ENCODE results near the gene PLN. TPM values are rescaled to one million over a fixed set of nuclear protein-coding genes. Genes with fewer than 3 reads are reported as not detected.

PLN gene
- total and polyA plus RNA-seq, 12 donors, result 0.33 to 11.2 (median 6.0) TPM

DNA sequence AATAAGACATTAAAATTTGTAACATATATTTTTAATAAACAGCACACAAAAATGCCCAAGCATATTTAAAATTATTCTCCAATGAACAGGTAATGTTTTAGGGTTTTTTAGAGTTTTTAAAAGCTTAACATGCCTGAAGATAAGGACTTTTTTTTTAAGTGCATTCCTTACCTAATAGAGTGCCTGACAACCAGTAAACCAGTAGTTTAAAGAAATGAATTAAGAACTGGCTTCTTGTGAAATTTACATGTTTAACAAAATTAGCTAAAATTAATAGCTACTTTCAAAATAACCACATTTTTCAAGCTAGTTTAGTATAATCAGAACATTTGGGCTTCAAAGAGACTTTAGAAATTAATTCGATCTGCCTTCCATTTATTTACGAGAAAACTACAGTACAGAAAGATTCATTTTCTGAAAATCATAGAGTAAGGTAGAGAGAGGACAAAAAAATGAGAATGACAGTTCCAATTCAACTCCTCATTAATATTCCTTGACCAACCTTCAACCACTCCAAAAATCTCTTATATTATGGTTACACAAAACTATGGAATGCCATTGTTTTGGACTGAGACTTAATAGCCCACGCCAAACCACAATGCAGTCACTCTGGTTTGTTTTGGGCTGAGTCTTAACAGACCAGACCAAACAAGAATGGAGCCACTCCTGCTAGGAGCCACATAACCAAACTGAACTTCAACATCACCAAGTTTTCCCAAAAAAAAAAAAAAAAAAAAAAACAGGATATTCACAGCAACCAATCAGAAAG is 5.7 kb upstream of the PLN start:
- peaks cover 0 to 18% of the 10 kb centered on the region in 2 donors for H3K4me1 ChIP-seq (replicated peaks in 1 of 2)
- H3K27ac ChIP-seq, result no peak overlapping the region
- no peak for DNase-seq
- intact Hi-C loops (cut with DNase I), result no loop called here
- WGBS, 4 donors, result 97 to 99% (median 97%) methylated on average over 3 of the region's 3 CpGs
- H3K27me3 ChIP-seq, result no peaks in the 10 kb centered on the region
- no peaks in the 10 kb centered on the region for H3K36me3 ChIP-seq (replicated peaks in 1 of 2)
- no peak overlapping the region for H3K4me3 ChIP-seq
- TF ChIP-seq, protein P1, sequence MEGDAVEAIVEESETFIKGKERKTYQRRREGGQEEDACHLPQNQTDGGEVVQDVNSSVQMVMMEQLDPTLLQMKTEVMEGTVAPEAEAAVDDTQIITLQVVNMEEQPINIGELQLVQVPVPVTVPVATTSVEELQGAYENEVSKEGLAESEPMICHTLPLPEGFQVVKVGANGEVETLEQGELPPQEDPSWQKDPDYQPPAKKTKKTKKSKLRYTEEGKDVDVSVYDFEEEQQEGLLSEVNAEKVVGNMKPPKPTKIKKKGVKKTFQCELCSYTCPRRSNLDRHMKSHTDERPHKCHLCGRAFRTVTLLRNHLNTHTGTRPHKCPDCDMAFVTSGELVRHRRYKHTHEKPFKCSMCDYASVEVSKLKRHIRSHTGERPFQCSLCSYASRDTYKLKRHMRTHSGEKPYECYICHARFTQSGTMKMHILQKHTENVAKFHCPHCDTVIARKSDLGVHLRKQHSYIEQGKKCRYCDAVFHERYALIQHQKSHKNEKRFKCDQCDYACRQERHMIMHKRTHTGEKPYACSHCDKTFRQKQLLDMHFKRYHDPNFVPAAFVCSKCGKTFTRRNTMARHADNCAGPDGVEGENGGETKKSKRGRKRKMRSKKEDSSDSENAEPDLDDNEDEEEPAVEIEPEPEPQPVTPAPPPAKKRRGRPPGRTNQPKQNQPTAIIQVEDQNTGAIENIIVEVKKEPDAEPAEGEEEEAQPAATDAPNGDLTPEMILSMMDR (IDR thresholded peaks at IDR 0.05), result no peak
- no peak for TF ChIP-seq POLR2A (IDR thresholded peaks at IDR 0.05)
- no peaks in the 10 kb centered on the region for H3K9me3 ChIP-seq (replicated peaks in 1 of 3)

DNA sequence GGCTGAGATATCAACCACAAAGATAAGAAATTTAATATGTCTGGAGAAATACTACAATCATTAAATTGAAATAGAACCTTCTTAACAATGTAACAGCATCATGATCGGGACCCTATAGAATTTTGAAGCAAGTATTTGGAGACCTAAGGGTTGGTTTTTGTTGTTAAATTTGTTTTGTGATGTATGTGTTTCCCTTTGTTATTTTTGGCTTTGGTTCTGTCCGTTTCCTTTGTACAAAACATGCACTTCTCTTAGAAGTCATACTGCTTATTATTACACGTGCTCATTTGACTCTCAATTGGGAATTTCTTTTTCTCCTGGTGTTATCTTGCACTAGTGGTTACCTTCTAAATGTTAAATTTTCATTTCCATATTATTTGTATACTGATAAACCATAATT is 4.0 kb upstream of the PLN start:
- no peaks in the 10 kb centered on the region for H3K36me3 ChIP-seq (replicated peaks in 1 of 2)
- 71 to 79% (median 77%) methylated on average over 3 of the region's 3 CpGs for WGBS, 4 donors
- peaks cover 0 to 15% of the 10 kb centered on the region in 2 donors for H3K4me1 ChIP-seq (replicated peaks in 1 of 2)
- H3K27me3 ChIP-seq, result no peaks in the 10 kb centered on the region
- no peak overlapping the region for H3K27ac ChIP-seq
- no peak overlapping the region for H3K4me3 ChIP-seq
- no peak for TF ChIP-seq POLR2A (IDR thresholded peaks at IDR 0.05)
- TF ChIP-seq, protein P1 (IDR thresholded peaks at IDR 0.05), result no peak
- no peak for DNase-seq
- H3K9me3 ChIP-seq (replicated peaks in 1 of 3), result no peaks in the 10 kb centered on the region
- intact Hi-C loops (cut with DNase I), result no loop called here

DNA sequence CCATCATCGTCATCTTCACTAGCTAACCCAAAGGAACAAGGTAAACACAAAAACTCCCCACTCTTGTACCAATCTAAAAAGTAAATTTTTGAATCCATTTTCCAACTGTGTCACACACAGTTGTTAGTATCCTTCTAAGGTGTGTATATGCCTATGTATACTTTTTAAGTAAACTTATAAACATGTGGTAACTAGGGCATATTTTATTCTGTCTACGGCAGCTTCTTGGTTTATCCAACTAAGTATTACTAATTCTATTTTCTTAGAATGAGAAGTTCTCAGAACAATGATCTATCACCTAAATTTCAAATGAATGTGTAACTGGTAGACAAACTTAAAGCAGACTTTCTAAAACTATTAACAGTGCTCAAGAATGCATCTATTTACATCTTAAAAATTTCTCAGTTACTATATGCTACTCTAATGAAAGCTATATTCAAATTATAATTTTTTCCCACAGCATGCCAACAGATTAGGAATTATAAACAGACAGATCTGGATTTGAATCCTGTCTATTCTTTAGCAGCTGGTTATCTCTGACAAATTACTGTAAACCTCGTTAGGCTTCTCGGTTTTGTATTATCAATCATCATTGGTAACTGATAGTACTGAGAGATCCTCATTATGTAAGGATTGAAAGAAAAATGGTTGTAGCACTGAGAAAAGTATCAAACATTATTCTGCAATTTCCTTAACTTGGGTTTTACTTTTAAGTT is 1.8 kb upstream of the PLN start:
- H3K27me3 ChIP-seq, result no peaks in the 10 kb centered on the region
- 63 to 75% (median 72%) methylated on average over 4 of the region's 4 CpGs for WGBS, 4 donors
- H3K27ac ChIP-seq, result no peak overlapping the region
- H3K4me1 ChIP-seq (replicated peaks in 1 of 2), result peaks cover 7 to 23% of the 10 kb centered on the region in 2 donors
- H3K4me3 ChIP-seq, result no peak overlapping the region
- DNase-seq, result no peak
- intact Hi-C loops (cut with DNase I), result no loop called here
- no peaks in the 10 kb centered on the region for H3K36me3 ChIP-seq (replicated peaks in 1 of 2)
- no peak for TF ChIP-seq POLR2A (IDR thresholded peaks at IDR 0.05)
- H3K9me3 ChIP-seq (replicated peaks in 1 of 3), result no peaks in the 10 kb centered on the region

DNA sequence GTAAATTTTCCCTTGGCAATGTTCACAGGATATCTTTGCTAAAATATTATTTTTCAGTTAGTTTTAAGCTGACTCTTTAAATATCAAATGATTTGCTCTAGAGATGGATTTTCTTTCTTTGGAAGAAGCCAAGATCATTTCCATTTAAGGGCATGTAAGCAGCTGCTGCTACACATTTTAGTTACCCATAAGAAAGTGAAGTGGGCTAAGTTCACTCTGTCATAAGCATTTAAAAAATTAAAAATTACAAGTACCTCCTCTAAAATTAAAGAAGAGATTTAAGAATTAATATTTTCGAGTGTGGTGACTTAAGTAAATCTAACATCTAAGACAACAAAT is 1.2 kb upstream of the PLN start:
- no peak for DNase-seq
- no peaks in the 10 kb centered on the region for H3K36me3 ChIP-seq (replicated peaks in 1 of 2)
- H3K27ac ChIP-seq, result no peak overlapping the region
- 68 to 82% (median 72%) methylated on average over 1 of the region's 1 CpG for WGBS, 4 donors
- peaks cover 12 to 29% of the 10 kb centered on the region in 2 donors for H3K4me1 ChIP-seq (replicated peaks in 1 of 2)
- no peak overlapping the region for H3K4me3 ChIP-seq
- H3K9me3 ChIP-seq (replicated peaks in 1 of 3), result no peaks in the 10 kb centered on the region
- H3K27me3 ChIP-seq, result no peaks in the 10 kb centered on the region
- no peak for TF ChIP-seq POLR2A (IDR thresholded peaks at IDR 0.05)
- TF ChIP-seq, protein P1 (IDR thresholded peaks at IDR 0.05), result no peak
- intact Hi-C loops (cut with DNase I), result no loop called here
